Measurements from ENCODE around the gene PLD1.
A peak's percentile ranks its signal among the peaks of the same experiment; 100 is the strongest.
"Not testable (repeated sequence)": the region's sequence is repeated elsewhere in the genome, so short reads cannot be mapped to it uniquely, and the experiment has no call there.

PLD1 gene

DNA sequence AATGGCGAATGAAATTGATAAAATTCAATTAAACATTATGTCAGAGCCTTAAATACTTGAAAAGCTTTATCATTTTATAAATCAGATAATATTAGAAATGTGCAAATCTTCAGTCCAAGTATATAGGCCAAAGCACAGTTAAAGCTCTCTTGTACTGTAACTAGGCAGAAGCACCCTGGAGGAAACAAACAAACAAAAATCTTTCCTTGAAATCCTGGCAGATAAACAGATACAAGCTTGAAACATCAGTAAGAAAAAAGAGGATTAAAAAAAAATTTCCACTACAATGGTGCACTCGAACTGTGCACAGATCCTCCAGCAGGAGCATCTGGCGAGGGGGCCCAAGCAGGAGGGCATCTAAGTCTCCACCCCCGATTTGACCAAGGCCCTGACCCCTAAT, 166.6 kb downstream of the PLD1 start:
- TF ChIP-seq, protein P1, sequence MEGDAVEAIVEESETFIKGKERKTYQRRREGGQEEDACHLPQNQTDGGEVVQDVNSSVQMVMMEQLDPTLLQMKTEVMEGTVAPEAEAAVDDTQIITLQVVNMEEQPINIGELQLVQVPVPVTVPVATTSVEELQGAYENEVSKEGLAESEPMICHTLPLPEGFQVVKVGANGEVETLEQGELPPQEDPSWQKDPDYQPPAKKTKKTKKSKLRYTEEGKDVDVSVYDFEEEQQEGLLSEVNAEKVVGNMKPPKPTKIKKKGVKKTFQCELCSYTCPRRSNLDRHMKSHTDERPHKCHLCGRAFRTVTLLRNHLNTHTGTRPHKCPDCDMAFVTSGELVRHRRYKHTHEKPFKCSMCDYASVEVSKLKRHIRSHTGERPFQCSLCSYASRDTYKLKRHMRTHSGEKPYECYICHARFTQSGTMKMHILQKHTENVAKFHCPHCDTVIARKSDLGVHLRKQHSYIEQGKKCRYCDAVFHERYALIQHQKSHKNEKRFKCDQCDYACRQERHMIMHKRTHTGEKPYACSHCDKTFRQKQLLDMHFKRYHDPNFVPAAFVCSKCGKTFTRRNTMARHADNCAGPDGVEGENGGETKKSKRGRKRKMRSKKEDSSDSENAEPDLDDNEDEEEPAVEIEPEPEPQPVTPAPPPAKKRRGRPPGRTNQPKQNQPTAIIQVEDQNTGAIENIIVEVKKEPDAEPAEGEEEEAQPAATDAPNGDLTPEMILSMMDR (IDR thresholded peaks at IDR 0.05; ENCODE audit: low read length, missing control alignments) = no peak
- no peak overlapping the region for H3K4me3 ChIP-seq (replicated peaks; ENCODE audit: low read depth, low read length)
- no peak for DNase-seq (ENCODE audit: low read depth)

DNA sequence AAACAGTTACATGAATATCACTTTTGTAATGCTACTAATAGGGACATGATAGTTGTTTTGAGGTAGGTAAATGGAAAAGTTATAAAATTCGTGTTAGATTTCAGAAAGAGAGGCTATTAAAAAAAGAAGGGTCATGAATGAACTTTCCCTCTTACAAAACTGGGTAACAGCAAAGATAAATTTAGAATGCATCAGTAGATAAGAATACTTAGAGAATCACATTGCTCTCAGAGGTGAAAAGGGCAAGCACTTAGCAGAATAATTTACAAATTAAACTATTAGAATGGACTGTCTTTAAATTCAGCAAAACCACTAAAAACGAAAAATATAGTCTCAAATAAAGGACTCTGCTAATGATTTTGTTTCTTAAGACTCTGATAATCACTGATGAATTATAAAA, 167.2 kb downstream of the PLD1 start:
- TF ChIP-seq, protein P1 (IDR thresholded peaks at IDR 0.05; ENCODE audit: low read length, missing control alignments) = no peak
- no peak overlapping the region for H3K4me3 ChIP-seq (replicated peaks; ENCODE audit: low read depth, low read length)
- no peak for DNase-seq (ENCODE audit: low read depth)

DNA sequence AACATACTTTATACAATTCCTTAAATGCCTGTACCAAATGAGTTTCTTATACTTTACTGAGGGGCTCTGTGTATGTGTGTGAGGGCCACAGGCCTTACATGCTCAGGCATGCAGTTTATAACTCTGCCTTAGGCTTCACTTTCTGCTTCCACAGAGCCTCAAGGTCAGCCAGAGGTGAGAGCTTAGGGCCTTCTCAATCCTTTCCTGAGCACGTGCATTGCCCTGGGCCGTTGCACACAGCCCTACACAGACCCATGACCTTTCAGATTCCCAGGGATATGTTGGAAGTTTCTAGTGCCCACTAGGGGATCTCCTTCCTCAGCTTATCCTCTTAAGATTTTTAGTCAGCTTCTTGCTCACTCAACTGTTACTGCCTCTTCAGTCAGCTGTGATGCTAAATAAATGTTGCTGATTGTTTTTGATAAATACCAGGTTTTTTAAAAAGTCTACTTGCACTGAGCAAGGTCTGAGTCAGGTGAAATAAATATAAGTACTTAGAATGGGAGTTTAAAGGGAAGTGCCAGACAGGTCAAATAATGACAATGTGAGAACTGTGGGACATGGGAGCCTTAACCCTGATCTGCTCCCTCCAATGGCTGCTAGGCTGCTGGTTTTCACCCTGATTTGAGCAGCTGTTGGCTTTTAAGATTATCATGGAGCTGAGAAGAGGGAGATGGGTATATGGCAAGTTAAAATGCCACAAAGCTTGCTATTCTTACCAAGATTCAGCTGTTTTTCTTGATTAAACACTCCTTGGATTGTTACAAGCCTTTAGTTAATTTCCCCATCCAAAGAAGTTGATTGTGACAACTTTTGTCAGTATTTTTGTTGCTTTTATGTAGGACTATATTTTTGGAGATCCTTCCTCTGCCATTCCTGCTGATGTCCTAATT, 169.5 kb downstream of the PLD1 start:
- TF ChIP-seq, protein P1 (IDR thresholded peaks at IDR 0.05; ENCODE audit: low read length, missing control alignments) = peak; percentile 26
- DNase-seq (ENCODE audit: low read depth) = peak; percentile 41
- no peak overlapping the region for H3K4me3 ChIP-seq (replicated peaks; ENCODE audit: low read depth, low read length)

DNA sequence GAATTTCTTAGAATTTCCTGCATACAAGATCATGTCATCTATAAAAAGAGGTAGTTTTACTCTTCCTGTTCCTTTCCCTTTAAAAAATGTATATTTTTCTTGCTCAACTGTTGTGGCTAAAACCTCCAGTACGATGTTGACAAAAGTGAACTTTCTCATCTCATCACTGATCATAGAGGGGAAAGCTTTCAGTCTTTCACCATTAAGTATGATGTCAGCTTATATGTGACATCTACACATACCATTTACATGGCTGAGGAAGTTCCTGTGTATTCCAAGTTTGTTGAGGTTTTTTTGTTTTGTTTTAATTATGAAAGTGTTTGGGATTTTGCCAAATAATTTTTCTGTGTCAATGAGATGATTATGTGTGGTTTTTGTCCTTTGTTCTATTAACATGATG, 173.6 kb downstream of the PLD1 start:
- no peak for DNase-seq (ENCODE audit: low read depth)
- H3K4me3 ChIP-seq (replicated peaks; ENCODE audit: low read depth, low read length) = no peak overlapping the region
- TF ChIP-seq, protein P1 (IDR thresholded peaks at IDR 0.05; ENCODE audit: low read length, missing control alignments) = no peak

DNA sequence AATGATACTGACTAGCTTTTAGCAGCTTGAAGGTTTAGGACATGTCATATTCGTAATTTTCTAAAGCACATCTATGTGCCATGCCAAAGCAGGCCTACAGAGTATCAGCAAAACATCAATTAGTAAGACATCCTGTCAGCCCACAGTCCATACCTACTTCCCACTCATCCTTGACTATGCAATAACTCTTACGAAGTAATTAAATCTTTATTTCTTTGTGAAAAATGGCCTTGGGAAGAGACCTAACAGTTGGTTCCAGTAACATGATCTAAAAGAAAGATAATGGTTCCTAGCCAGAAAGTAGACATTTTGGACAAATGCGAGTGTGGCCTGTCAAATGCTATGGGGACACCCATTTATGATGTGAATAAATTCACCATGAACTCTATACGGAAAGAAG, 177.5 kb downstream of the PLD1 start:
- no peak for DNase-seq (ENCODE audit: low read depth)
- TF ChIP-seq, protein P1 (IDR thresholded peaks at IDR 0.05; ENCODE audit: low read length, missing control alignments) = no peak
- no peak overlapping the region for H3K4me3 ChIP-seq (replicated peaks; ENCODE audit: low read depth, low read length)

DNA sequence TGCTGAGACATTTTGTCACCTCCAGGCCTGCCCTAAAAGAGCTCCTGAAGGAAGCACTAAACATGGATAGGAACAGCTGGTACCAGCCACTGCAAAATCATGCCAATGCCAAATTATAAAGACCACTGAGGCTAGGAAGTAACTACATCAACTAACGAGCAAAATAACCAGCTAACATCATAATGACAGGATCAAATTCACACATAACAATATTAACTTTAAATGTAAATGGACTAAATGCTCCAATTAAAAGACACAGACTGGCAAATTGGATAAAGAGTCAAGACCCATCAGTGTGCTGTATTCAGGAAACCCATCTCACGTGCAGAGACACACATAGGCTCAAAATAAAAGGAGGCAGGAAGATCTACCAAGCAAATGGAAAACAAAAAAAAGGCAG, 183.5 kb downstream of the PLD1 start:
- not testable (repeated sequence) for H3K4me3 ChIP-seq (replicated peaks; ENCODE audit: low read depth, low read length); DNase-seq (ENCODE audit: low read depth)

DNA sequence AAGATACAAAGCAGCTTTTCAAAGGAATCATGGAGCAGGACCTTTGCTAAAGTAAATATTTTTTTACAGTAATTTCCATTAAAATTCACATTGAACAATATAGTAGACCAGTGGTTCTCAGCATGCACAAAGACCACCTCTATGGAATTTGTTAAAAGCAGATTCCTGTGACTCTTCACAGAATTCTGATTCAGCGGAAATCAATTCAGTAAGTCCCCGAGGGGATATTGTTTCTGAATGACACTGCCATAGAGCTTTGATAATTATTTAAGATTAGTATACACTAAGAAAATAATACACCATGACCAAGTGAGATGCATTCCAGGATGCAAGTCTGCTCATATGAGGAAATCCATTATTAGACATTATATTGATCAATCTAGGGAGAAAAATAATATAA, 188.2 kb downstream of the PLD1 start:
- H3K4me3 ChIP-seq (replicated peaks; ENCODE audit: low read depth, low read length) = no peak overlapping the region
- no peak for DNase-seq (ENCODE audit: low read depth)
- TF ChIP-seq, protein P1 (IDR thresholded peaks at IDR 0.05; ENCODE audit: low read length, missing control alignments) = no peak

Measured in fibroblast of pulmonary artery (primary cell).